Esophagus squamous epithelium (tissue), 5 donors: Measurements from ENCODE around the gene GNAL. TPM values are rescaled to one million over a fixed set of nuclear protein-coding genes. Genes with fewer than 3 reads are reported as not detected.
A peak's percentile ranks its signal among the peaks of the same experiment; 100 is the strongest.

Source experiments
- DNase-seq: peaks from one replicate; lab custom pipeline; 2025; lab: John Stamatoyannopoulos, UW
- H3K27ac ChIP-seq, 4 donors: fragments of 200-600 bp; sonication (generic); one replicate each; pipeline ENCODE4 v1.5.1; 2016 to 2019; ENCODE audit warnings: mild to moderate bottlenecking in 1 of 4
- H3K27me3 ChIP-seq, 4 donors: fragments of 200-600 bp; sonication (generic); 1 replicate in 3 of 4; 2 replicates in 1 of 4; pipeline versions ENCODE4 v1.5.1 to v1.6.0; 2017 to 2021; ENCODE audit warnings: antibody characterized with exemption in 1 of 4
- H3K36me3 ChIP-seq, 3 donors: fragments of 200-600 bp; sonication (generic); one replicate each; pipeline ENCODE4 v1.5.1; 2016 to 2019
- H3K4me1 ChIP-seq, 3 donors: fragments of 200-600 bp; sonication (generic); one replicate each; pipeline ENCODE4 v1.5.1; 2017 to 2019
- H3K4me3 ChIP-seq, 4 donors: fragments of 200-600 bp; sonication (generic); 1 replicate in 3 of 4; 2 replicates in 1 of 4; pipeline ENCODE4 v1.5.1; 2016 to 2019; ENCODE audit warnings: mild to moderate bottlenecking in 2 of 4, moderate library complexity in 1 of 4
- H3K9me3 ChIP-seq, 3 donors: fragments of 200-600 bp; sonication (generic); one replicate each; pipeline ENCODE4 v1.5.1; 2016 to 2019
- POLR2A ChIP-seq, 4 donors: fragments of 450-650 bp; IDR thresholded peaks; one replicate each; pipeline ENCODE4 v1.6.1; 2017; ENCODE audit warnings: antibody characterized with exemption in 4 of 4, mild to moderate bottlenecking in 4 of 4, moderate library complexity in 3 of 4
- WGBS, 2 donors: methylation state at CpG; one replicate each; pipeline ENCODE4 v1.1.5; 2018; 5-methylcytosine and 5-hydroxymethylcytosine counted together
- intact Hi-C: fragments of 100-400 bp; cut with DNase I; formaldehyde crosslinking; loops from one replicate; pipeline ENCODE4 v1.15.0; 2022
- total RNA-seq, 4 donors: library from RNA; depleted of rRNA; stranded (reverse); fragments of >200 nt; gene quantifications; one replicate each; pipeline ENCODE4 v1.1.0, GENCODE V29; 2016
- TF ChIP-seq, protein P1 (sequence below), 6 experiments: fragments of 450-650 bp in 4 of 6; fragments of 200-600 bp in 2 of 6; sonication (generic) in 2 of 6; IDR thresholded peaks; one replicate each; pipeline ENCODE4 v1.5.1; 2016 to 2019; ENCODE audit warnings: antibody characterized with exemption in 6 of 6, mild to moderate bottlenecking in 4 of 6, moderate library complexity in 4 of 6
- donor health status: DM: yes; HTN: yes; CAD: no.

GNAL gene
- total RNA-seq, 4 donors from 2014 or later, result 2.4 to 23.4 (median 7.0) TPM

DNA sequence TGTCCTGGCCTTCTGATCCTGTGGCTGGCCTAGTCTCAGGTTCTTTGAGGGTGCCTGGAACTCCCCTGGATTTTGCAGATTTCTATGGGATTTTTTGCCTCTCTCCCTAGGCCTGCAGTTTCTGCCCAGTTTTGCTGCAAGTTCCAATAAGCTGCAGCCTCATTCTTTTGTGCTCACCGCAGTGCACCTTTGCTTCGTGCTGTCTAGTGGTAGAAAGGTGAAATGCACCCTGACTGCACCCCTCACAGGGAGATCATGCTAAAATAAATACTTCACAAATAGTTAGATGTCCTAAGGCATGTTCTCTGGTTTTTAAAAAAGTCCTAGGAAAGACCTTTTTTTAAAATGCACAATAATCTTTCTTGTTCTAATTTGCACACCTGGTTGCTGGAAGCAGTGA lies 72.5 kb downstream of the GNAL start:
- intact Hi-C loops, result no loop called here
- no peaks in the 10 kb centered on the region for H3K36me3 ChIP-seq
- DNase-seq, result no peak
- WGBS, 2 donors, result 58 to 69% methylated on average over 2 of the region's 2 CpGs
- H3K27ac ChIP-seq, result no peak overlapping the region
- H3K4me1 ChIP-seq, result no peaks in the 10 kb centered on the region
- TF ChIP-seq POLR2A (IDR thresholded peaks at IDR 0.05), result no peak
- TF ChIP-seq, protein P1, sequence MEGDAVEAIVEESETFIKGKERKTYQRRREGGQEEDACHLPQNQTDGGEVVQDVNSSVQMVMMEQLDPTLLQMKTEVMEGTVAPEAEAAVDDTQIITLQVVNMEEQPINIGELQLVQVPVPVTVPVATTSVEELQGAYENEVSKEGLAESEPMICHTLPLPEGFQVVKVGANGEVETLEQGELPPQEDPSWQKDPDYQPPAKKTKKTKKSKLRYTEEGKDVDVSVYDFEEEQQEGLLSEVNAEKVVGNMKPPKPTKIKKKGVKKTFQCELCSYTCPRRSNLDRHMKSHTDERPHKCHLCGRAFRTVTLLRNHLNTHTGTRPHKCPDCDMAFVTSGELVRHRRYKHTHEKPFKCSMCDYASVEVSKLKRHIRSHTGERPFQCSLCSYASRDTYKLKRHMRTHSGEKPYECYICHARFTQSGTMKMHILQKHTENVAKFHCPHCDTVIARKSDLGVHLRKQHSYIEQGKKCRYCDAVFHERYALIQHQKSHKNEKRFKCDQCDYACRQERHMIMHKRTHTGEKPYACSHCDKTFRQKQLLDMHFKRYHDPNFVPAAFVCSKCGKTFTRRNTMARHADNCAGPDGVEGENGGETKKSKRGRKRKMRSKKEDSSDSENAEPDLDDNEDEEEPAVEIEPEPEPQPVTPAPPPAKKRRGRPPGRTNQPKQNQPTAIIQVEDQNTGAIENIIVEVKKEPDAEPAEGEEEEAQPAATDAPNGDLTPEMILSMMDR (IDR thresholded peaks at IDR 0.05), result peak in 1 of 6 experiments; percentile 50
- no peaks in the 10 kb centered on the region for H3K9me3 ChIP-seq
- no peak overlapping the region for H3K4me3 ChIP-seq
- no peaks in the 10 kb centered on the region for H3K27me3 ChIP-seq

DNA sequence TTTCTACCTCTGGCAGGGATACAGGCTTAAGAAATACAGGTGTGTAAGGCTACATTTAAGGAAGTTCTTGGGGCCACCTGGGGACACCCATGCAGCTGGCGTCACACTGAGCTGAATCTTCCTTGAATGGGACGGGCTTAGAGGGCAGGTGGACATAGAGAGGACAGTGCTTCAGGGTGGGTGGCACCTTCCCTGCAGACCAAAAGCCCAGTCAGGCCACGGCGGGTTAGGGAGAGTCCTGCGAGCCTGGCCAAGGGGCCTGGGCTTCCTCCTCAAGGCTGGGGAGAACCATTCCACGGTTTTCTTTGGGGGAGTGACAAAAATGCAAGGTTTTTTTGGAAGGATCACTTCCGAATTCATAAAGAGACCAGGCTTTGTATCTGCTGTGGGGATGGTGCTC lies 73.4 kb downstream of the GNAL start:
- H3K4me1 ChIP-seq, result no peaks in the 10 kb centered on the region
- intact Hi-C loops, result no loop called here
- H3K27ac ChIP-seq, result no peak overlapping the region
- no peaks in the 10 kb centered on the region for H3K27me3 ChIP-seq
- H3K9me3 ChIP-seq, result no peaks in the 10 kb centered on the region
- H3K36me3 ChIP-seq, result no peaks in the 10 kb centered on the region
- H3K4me3 ChIP-seq, result no peak overlapping the region
- 75 to 89% methylated on average over 3 to 7 of the region's 7 CpGs for WGBS, 2 donors
- DNase-seq, result no peak
- no peak for TF ChIP-seq POLR2A (IDR thresholded peaks at IDR 0.05)
- TF ChIP-seq, protein P1 (IDR thresholded peaks at IDR 0.05), result no peak

DNA sequence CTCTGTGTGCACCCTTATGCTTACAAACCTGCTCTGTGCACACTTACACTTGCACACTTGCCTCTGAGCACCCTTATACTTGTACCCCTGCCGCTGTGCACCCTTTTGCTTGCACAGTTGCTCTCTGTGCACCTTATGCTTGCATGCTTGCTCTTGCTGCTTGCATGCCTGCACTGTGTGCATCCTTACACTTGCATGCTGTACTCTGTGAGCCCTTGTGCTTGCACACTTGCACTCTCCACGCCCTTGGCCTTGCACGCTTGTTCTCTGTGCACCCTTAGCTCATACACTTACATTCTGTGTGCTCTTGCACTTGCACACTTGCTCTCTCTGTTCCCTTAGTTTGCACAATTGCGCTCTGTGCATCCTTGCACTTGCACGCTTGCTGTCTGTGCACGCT lies 78.3 kb downstream of the GNAL start:
- no peaks in the 10 kb centered on the region for H3K27me3 ChIP-seq
- no peaks in the 10 kb centered on the region for H3K36me3 ChIP-seq
- no peak for DNase-seq
- no peak overlapping the region for H3K27ac ChIP-seq
- H3K9me3 ChIP-seq, result no peaks in the 10 kb centered on the region
- TF ChIP-seq POLR2A (IDR thresholded peaks at IDR 0.05), result no peak
- TF ChIP-seq, protein P1 (IDR thresholded peaks at IDR 0.05), result no peak
- H3K4me3 ChIP-seq, result no peak overlapping the region
- intact Hi-C loops, result no loop called here
- WGBS, 2 donors, result 95 to 98% methylated on average over 6 of the region's 6 CpGs
- H3K4me1 ChIP-seq, result no peaks in the 10 kb centered on the region

DNA sequence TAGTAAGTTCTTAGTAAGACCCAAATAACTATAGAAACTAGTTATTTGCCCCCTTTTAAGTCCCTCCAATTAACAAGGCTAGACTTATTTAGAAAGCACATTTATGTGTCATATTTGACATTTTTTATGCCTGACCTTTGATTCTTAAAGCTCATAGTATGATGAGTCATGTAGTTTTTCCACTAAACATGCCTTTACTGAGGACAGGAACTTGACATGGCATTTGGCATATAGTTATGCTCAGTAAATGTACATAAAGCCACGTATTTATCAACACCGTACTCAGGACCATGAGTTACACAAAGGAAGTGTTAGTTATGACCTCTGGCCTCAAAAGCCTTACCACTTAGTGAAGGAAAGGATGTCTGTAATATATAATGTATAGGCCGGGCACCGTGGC lies 78.9 kb downstream of the GNAL start:
- H3K36me3 ChIP-seq, result no peaks in the 10 kb centered on the region
- no peak overlapping the region for H3K27ac ChIP-seq
- intact Hi-C loops, result no loop called here
- no peak for DNase-seq
- H3K4me1 ChIP-seq, result no peaks in the 10 kb centered on the region
- WGBS, 2 donors, result 58 to 69% methylated on average over 3 to 4 of the region's 4 CpGs
- H3K4me3 ChIP-seq, result no peak overlapping the region
- H3K27me3 ChIP-seq, result no peaks in the 10 kb centered on the region
- TF ChIP-seq, protein P1 (IDR thresholded peaks at IDR 0.05), result no peak
- no peak for TF ChIP-seq POLR2A (IDR thresholded peaks at IDR 0.05)
- no peaks in the 10 kb centered on the region for H3K9me3 ChIP-seq

DNA sequence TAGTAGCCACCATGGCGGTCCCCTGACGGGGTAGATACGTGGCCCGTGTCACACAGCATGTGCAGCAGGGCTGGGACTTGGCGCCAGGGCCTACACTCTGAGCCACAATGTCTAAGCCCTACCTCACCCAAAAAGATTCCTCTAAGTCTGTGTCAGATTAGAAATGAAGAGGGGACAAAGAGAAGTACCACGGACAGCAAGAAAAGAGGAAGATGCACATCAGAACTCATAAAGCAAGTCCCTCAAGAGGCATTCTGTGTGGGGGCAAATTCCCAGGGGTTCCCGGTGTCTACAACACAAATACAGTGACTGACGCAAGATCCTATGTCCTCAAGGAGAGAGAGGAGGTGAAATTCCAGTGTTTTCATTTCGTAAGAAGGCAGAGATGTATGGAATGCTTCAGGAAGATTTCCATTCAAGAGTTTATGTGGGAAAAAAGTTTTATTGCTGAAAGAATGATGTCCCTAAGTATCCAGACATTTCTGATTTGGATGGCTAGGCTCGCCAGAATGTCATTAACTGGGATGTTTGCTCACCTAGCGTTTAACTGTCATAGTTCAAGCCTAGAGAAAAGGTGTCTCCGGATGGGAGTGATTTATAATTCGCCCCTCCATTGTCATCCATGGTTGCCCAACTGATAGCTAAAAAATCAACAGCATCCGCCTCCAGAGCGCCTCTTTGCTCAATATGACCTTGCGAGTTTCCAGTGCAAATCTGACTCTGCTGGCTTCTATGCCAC lies 86.5 kb downstream of the GNAL start:
- intact Hi-C loops, result no loop called here
- 84 to 86% methylated on average over 13 of the region's 16 CpGs for WGBS, 2 donors
- no peak for TF ChIP-seq POLR2A (IDR thresholded peaks at IDR 0.05)
- TF ChIP-seq, protein P1 (IDR thresholded peaks at IDR 0.05), result no peak
- Histone ChIP-seq H3K36me3 (no peaks in the 10 kb centered on the region), H3K4me3 (no peak overlapping the region), H3K27ac (no peak overlapping the region), H3K27me3 (no peaks in the 10 kb centered on the region), H3K9me3 (no peaks in the 10 kb centered on the region), H3K4me1 (no peaks in the 10 kb centered on the region)
- no peak for DNase-seq
